ENCODE measurements around the gene TSC2. TPM values are rescaled to one million over a fixed set of nuclear protein-coding genes. Genes with fewer than 3 reads are reported as not detected.

The TSC2 gene
- total and polyA plus RNA-seq, 12 donors: 18.6 to 333 (median 92.6) TPM

- intact Hi-C loops (cut with DNase I): loop anchor here in 1 of 2 donors (5.0 kb wide), 1 partner anchor 60 kb away; no protein-coding TSS in a partner anchor
- peaks cover 0 to 80% of the 10 kb centered on the region in 2 donors for H3K36me3 ChIP-seq (replicated peaks in 1 of 2)
These were observed 34.6 kb downstream of the TSC2 start for GRCh38 chr16:2082171-2082982.

DNA sequence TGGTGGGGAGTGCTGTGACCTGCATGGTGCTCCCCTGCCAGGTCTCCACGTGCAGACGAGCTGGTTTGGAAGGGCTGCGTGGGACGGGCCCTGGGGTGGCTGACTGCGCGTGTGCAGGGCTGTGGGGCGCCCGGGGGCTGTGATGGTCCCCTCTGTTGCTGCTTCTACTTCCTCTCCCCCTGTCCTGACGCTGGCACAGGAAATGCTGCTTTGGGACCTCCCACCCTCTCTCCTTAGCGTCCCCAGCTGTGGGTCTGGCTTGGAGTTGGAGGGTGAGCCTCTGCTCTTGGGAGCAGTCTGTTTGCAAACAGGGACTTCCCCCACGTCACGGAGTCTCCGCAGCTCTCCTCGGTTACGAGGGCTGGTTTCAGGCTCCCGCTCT is 35.2 kb downstream of the TSC2 start:
- TF ChIP-seq POLR2A (IDR thresholded peaks at IDR 0.05): no peak
- TF ChIP-seq, protein P1, sequence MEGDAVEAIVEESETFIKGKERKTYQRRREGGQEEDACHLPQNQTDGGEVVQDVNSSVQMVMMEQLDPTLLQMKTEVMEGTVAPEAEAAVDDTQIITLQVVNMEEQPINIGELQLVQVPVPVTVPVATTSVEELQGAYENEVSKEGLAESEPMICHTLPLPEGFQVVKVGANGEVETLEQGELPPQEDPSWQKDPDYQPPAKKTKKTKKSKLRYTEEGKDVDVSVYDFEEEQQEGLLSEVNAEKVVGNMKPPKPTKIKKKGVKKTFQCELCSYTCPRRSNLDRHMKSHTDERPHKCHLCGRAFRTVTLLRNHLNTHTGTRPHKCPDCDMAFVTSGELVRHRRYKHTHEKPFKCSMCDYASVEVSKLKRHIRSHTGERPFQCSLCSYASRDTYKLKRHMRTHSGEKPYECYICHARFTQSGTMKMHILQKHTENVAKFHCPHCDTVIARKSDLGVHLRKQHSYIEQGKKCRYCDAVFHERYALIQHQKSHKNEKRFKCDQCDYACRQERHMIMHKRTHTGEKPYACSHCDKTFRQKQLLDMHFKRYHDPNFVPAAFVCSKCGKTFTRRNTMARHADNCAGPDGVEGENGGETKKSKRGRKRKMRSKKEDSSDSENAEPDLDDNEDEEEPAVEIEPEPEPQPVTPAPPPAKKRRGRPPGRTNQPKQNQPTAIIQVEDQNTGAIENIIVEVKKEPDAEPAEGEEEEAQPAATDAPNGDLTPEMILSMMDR (IDR thresholded peaks at IDR 0.05): no peak
- H3K4me1 ChIP-seq (replicated peaks in 1 of 2): peaks cover 0 to 19% of the 10 kb centered on the region in 2 donors
- peaks cover 0 to 85% of the 10 kb centered on the region in 2 donors for H3K36me3 ChIP-seq (replicated peaks in 1 of 2)
- intact Hi-C loops (cut with DNase I): loop anchor here in 1 of 2 donors (5.0 kb wide), 1 partner anchor 61 kb away; no protein-coding TSS in a partner anchor
- no peaks in the 10 kb centered on the region for H3K27me3 ChIP-seq
- 64 to 87% (median 73%) methylated on average over 11 to 16 of the region's 16 CpGs for WGBS, 4 donors
- DNase-seq: no peak
- no peak overlapping the region for H3K4me3 ChIP-seq
- H3K27ac ChIP-seq: peak overlapping the region in 3 of 5 donors; percentile 13 to 81 (median 69)
- no peaks in the 10 kb centered on the region for H3K9me3 ChIP-seq (replicated peaks in 1 of 3)

More at GRCh38 chr16:2082171-2082982, 34.6 kb downstream of the TSC2 start:
- peak; percentile 81 to 94 (median 91) for DNase-seq
- H3K4me1 ChIP-seq (replicated peaks in 1 of 2): peaks cover 0 to 19% of the 10 kb centered on the region in 2 donors
- peak overlapping the region in 3 of 5 donors; percentile 26 to 81 (median 76) for H3K27ac ChIP-seq
- no peaks in the 10 kb centered on the region for H3K27me3 ChIP-seq
- WGBS, 4 donors: 40 to 54% (median 47%) methylated on average over 16 to 32 of the region's 32 CpGs
- TF ChIP-seq, protein P1 (IDR thresholded peaks at IDR 0.05): peak; percentile 12 to 43 (median 38)
- TF ChIP-seq POLR2A (IDR thresholded peaks at IDR 0.05): peak; percentile 18 to 73
- H3K4me3 ChIP-seq: no peak overlapping the region
- no peaks in the 10 kb centered on the region for H3K9me3 ChIP-seq (replicated peaks in 1 of 3)

DNA sequence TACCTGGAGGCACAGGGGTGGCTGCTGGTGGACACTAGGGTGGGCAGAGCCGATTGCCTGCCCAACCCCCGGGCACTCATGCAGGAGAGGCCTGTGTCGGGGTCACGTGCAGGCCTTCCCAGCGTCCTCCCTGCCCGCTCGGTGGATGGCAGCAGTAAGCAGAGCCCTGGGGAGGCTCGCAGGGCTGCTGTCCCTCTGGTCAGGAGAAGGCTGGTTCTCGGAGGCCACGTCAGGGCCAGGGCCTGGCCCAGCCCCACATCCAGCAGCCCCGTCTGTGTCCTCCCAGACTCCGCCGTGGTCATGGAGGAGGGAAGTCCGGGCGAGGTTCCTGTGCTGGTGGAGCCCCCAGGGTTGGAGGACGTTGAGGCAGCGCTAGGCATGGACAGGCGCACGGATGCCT is 35.6 kb downstream of the TSC2 start:
- TF ChIP-seq, protein P1 (IDR thresholded peaks at IDR 0.05): no peak
- no peak for TF ChIP-seq POLR2A (IDR thresholded peaks at IDR 0.05)
- H3K36me3 ChIP-seq (replicated peaks in 1 of 2): peaks cover 0 to 89% of the 10 kb centered on the region in 2 donors
- H3K27me3 ChIP-seq: no peaks in the 10 kb centered on the region
- intact Hi-C loops (cut with DNase I): loop anchor here in 1 of 2 donors (5.0 kb wide), 1 partner anchor 61 kb away; no protein-coding TSS in a partner anchor
- peak overlapping the region in 1 of 5 donors; percentile 81 for H3K27ac ChIP-seq
- DNase-seq: no peak
- H3K9me3 ChIP-seq (replicated peaks in 1 of 3): no peaks in the 10 kb centered on the region
- H3K4me3 ChIP-seq: no peak overlapping the region
- 90 to 96% (median 91%) methylated on average over 9 to 19 of the region's 19 CpGs for WGBS, 4 donors
- peaks cover 0 to 19% of the 10 kb centered on the region in 2 donors for H3K4me1 ChIP-seq (replicated peaks in 1 of 2)
